AG09309 (cell line): ENCODE measurements around the gene RIPOR3.

Source experiments
- DNase-seq: peaks from one replicate; pipeline ENCODE4 v3.0.0-alpha.2; 2010; ENCODE audit warnings: low read depth
- H3K4me3 ChIP-seq: 2 replicates; pipeline ENCODE4 v1.5.1; 2011; ENCODE audit warnings: mild to moderate bottlenecking, low read depth, low read length, moderate library complexity; ENCODE audit not compliant: control insufficient read depth
- CTCF ChIP-seq: IDR thresholded peaks from 2 replicates; pipeline ENCODE4 v1.5.1; 2011; ENCODE audit warnings: mild to moderate bottlenecking, low read depth, low read length, inconsistent platforms; ENCODE audit not compliant: insufficient read depth, control insufficient read depth; ENCODE audit errors: missing control alignments

RIPOR3 gene

GRCh38 chr20:50582092-50582491, 109.2 kb downstream of the RIPOR3 start:
- H3K4me3 ChIP-seq: no peak overlapping the region
- no peak for DNase-seq
- TF ChIP-seq CTCF: no peak

GRCh38 chr20:50580842-50581544, 110.3 kb downstream of the RIPOR3 start:
- DNase-seq: no peak
- H3K4me3 ChIP-seq: no peak overlapping the region
- TF ChIP-seq CTCF: no peak

GRCh38 chr20:50580016-50580747, 111.2 kb downstream of the RIPOR3 start:
- DNase-seq: no peak
- TF ChIP-seq CTCF: peak; percentile 76
- H3K4me3 ChIP-seq: no peak overlapping the region

- no peak for TF ChIP-seq CTCF
- DNase-seq: no peak
- no peak overlapping the region for H3K4me3 ChIP-seq
Observed at GRCh38 chr20:50579511-50579910, 111.8 kb downstream of the RIPOR3 start.

- H3K4me3 ChIP-seq: no peak overlapping the region
- DNase-seq: no peak
- no peak for TF ChIP-seq CTCF
Observed at GRCh38 chr20:50578778-50579165, 112.6 kb downstream of the RIPOR3 start.

- TF ChIP-seq CTCF: no peak
- DNase-seq: no peak
- H3K4me3 ChIP-seq: no peak overlapping the region
Observed at GRCh38 chr20:50578061-50578777, 113.1 kb downstream of the RIPOR3 start.
